ENCODE results near the gene TMEM30A. TPM values are rescaled to one million over a fixed set of nuclear protein-coding genes. Genes with fewer than 3 reads are reported as not detected.

The TMEM30A gene
- total and polyA plus RNA-seq, 12 donors = 33.7 to 134 (median 71.0) TPM

GRCh38 chr6:75279418-75279817 is 5.2 kb downstream of the TMEM30A start:
- Histone ChIP-seq H3K4me3 (no peak overlapping the region), H3K36me3 (replicated peaks in 1 of 2) (no peaks in the 10 kb centered on the region), H3K27me3 (no peaks in the 10 kb centered on the region), H3K27ac (no peak overlapping the region), H3K4me1 (replicated peaks in 1 of 2) (peaks cover 21 to 72% of the 10 kb centered on the region in 2 donors), H3K9me3 (replicated peaks in 1 of 3) (no peaks in the 10 kb centered on the region)
- intact Hi-C loops (cut with DNase I) = no loop called here
- TF ChIP-seq, protein P1, sequence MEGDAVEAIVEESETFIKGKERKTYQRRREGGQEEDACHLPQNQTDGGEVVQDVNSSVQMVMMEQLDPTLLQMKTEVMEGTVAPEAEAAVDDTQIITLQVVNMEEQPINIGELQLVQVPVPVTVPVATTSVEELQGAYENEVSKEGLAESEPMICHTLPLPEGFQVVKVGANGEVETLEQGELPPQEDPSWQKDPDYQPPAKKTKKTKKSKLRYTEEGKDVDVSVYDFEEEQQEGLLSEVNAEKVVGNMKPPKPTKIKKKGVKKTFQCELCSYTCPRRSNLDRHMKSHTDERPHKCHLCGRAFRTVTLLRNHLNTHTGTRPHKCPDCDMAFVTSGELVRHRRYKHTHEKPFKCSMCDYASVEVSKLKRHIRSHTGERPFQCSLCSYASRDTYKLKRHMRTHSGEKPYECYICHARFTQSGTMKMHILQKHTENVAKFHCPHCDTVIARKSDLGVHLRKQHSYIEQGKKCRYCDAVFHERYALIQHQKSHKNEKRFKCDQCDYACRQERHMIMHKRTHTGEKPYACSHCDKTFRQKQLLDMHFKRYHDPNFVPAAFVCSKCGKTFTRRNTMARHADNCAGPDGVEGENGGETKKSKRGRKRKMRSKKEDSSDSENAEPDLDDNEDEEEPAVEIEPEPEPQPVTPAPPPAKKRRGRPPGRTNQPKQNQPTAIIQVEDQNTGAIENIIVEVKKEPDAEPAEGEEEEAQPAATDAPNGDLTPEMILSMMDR (IDR thresholded peaks at IDR 0.05) = no peak
- no peak for TF ChIP-seq POLR2A (IDR thresholded peaks at IDR 0.05)
- DNase-seq = no peak
- WGBS, 4 donors = 61 to 69% (median 65%) methylated on average over 2 of the region's 2 CpGs

DNA sequence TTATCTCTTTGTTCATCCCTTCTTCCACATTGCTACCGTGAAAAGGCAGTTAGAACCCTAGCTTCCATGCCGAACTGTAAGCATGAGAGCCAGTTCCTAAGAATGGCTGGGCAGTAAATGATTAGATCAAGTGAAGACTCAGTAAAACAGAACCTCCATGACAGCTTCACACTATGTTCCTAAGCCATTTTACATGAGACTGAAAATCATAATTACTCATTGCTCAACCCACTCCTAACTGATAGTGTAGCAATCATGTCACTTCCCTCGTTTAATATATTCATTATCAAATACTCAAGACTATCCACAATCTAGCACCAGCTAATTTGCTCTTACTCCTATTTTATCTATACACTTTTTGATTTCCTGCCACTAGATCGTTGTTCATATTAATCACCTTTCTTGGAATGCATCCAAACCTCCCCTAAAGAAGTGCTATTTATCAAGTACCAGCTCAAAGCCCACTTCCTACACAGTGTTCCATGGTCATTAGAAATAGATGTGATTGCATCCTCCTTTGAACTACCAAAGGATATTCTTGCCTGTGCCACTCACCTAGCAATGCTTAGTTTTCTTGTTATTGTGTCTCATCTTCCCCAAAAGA is 6.0 kb downstream of the TMEM30A start:
- DNase-seq = no peak
- TF ChIP-seq POLR2A (IDR thresholded peaks at IDR 0.05) = no peak
- TF ChIP-seq, protein P1 (IDR thresholded peaks at IDR 0.05) = no peak
- WGBS, 4 donors = 39 to 49% (median 48%) methylated on average over 4 of the region's 4 CpGs
- no peak overlapping the region for H3K27ac ChIP-seq
- H3K9me3 ChIP-seq (replicated peaks in 1 of 3) = no peaks in the 10 kb centered on the region
- intact Hi-C loops (cut with DNase I) = no loop called here
- no peaks in the 10 kb centered on the region for H3K36me3 ChIP-seq (replicated peaks in 1 of 2)
- no peak overlapping the region for H3K4me3 ChIP-seq
- H3K4me1 ChIP-seq (replicated peaks in 1 of 2) = peaks cover 21 to 70% of the 10 kb centered on the region in 2 donors
- no peaks in the 10 kb centered on the region for H3K27me3 ChIP-seq

DNA sequence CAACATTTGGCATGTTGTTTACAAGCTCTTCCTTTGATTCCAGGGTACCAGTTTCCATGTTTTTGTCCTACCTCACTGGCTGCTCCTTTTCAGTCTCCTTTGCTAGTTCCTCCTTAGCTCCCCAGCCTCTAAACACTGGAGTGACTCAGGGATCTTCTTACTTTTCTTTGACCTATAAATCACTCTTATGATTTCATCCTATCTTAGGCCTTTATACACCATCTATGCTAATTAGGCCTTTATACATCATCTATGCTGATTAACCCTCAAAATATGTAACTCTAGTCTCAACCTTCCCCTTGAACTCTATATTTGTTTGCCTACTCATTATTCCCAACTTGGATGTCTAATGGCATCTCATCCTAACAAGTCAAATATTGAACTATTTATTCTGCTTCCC is 9.5 kb downstream of the TMEM30A start:
- DNase-seq = no peak
- peak overlapping the region in 1 of 5 donors; percentile 3 for H3K27ac ChIP-seq
- H3K4me3 ChIP-seq = no peak overlapping the region
- no peak for TF ChIP-seq POLR2A (IDR thresholded peaks at IDR 0.05)
- TF ChIP-seq, protein P1 (IDR thresholded peaks at IDR 0.05) = no peak
- peaks cover 13 to 39% of the 10 kb centered on the region in 2 donors for H3K4me1 ChIP-seq (replicated peaks in 1 of 2)
- intact Hi-C loops (cut with DNase I) = no loop called here
- H3K9me3 ChIP-seq (replicated peaks in 1 of 3) = no peaks in the 10 kb centered on the region
- no peaks in the 10 kb centered on the region for H3K27me3 ChIP-seq
- no peaks in the 10 kb centered on the region for H3K36me3 ChIP-seq (replicated peaks in 1 of 2)

DNA sequence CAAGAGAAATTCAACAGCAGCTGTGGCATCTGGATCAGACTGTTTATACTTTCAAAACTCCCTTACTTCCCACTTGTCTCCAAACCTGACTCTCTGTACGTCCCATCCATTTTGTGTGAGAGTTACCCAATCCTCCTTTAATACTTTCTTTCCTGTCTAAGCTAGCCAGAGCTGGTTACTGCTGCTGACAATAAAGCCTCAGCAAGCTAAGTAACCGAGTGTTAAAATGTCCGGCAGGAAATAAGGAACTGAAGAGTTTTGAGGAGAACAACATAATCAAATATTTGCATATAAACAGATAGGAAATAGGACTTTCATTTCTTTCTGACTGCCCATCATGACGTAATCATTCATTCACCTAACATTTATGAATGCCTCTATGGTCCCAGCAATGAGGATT is 11.6 kb downstream of the TMEM30A start:
- H3K4me1 ChIP-seq (replicated peaks in 1 of 2) = peaks cover 0 to 21% of the 10 kb centered on the region in 2 donors
- no peak overlapping the region for H3K4me3 ChIP-seq
- DNase-seq = no peak
- peak overlapping the region in 1 of 5 donors; percentile 43 for H3K27ac ChIP-seq
- no peaks in the 10 kb centered on the region for H3K27me3 ChIP-seq
- H3K9me3 ChIP-seq (replicated peaks in 1 of 3) = no peaks in the 10 kb centered on the region
- TF ChIP-seq POLR2A (IDR thresholded peaks at IDR 0.05) = no peak
- TF ChIP-seq, protein P1 (IDR thresholded peaks at IDR 0.05) = no peak
- no peaks in the 10 kb centered on the region for H3K36me3 ChIP-seq (replicated peaks in 1 of 2)
- WGBS, 4 donors = 79 to 91% (median 83%) methylated on average over 4 of the region's 4 CpGs
- intact Hi-C loops (cut with DNase I) = no loop called here
